GM12892 (cell line): Measurements from ENCODE around the gene GCNT1.

Experiments used
- POLR2A ChIP-seq: IDR thresholded peaks from 2 replicates; pipeline ENCODE4 v1.6.1; 2011; ENCODE audit warnings: low read depth, low read length, control low read depth
- TAF1 ChIP-seq: IDR thresholded peaks from 2 replicates; pipeline ENCODE4 v1.6.1; 2011; ENCODE audit warnings: low read depth, mild to moderate bottlenecking, control low read depth, low read length, borderline replicate concordance

- TF ChIP-seq POLR2A (no peak), TAF1 (no peak)
These were observed 27.2 kb downstream of the GCNT1 start for GRCh38 chr9:76486151-76486550.
